Activated CD4-positive, alpha-beta T cell treated with anti-CD3 and anti-CD28 coated beads, Interleukin-2, amount 50 U/mL, for 16 hours (primary cell): ENCODE measurements around the gene NRF1.

Experiments used
- DNase-seq: peaks from one replicate; pipeline ENCODE4 v3.0.0-alpha.2; 2020

NRF1 gene

GRCh38 chr7:129741743-129742213 lies 130.3 kb downstream of the NRF1 start:
- no peak for DNase-seq

- DNase-seq, result no peak
These were observed 130.7 kb downstream of the NRF1 start for GRCh38 chr7:129742256-129742655.

- no peak for DNase-seq
These were observed 135.5 kb downstream of the NRF1 start for GRCh38 chr7:129746857-129747529.

GRCh38 chr7:129748356-129749109 lies 137.0 kb downstream of the NRF1 start:
- DNase-seq, result no peak

GRCh38 chr7:129750091-129750490 lies 138.6 kb downstream of the NRF1 start:
- no peak for DNase-seq

- no peak for DNase-seq
These were observed 139.0 kb downstream of the NRF1 start for GRCh38 chr7:129750501-129750900.

- no peak for DNase-seq
These were observed 140.4 kb downstream of the NRF1 start for GRCh38 chr7:129751916-129752315.

GRCh38 chr7:129752760-129753159 lies 141.2 kb downstream of the NRF1 start:
- DNase-seq, result no peak

- DNase-seq, result no peak
These were observed 142.9 kb downstream of the NRF1 start for GRCh38 chr7:129754406-129754805.

- no peak for DNase-seq
These were observed 146.5 kb downstream of the NRF1 start for GRCh38 chr7:129757991-129758390.

- no peak for DNase-seq
These were observed 151.0 kb downstream of the NRF1 start for GRCh38 chr7:129762387-129762969.

- DNase-seq, result no peak
These were observed 152.9 kb downstream of the NRF1 start for GRCh38 chr7:129764247-129765084.

- no peak for DNase-seq
These were observed 153.8 kb downstream of the NRF1 start for GRCh38 chr7:129765352-129765751.

- DNase-seq, result no peak
These were observed 155.8 kb downstream of the NRF1 start for GRCh38 chr7:129767120-129768015.

GRCh38 chr7:129768614-129769399 lies 157.3 kb downstream of the NRF1 start:
- DNase-seq, result no peak

GRCh38 chr7:129769400-129769774 lies 157.9 kb downstream of the NRF1 start:
- no peak for DNase-seq

GRCh38 chr7:129769866-129770808 lies 158.6 kb downstream of the NRF1 start:
- no peak for DNase-seq

GRCh38 chr7:129771201-129771927 lies 159.8 kb downstream of the NRF1 start:
- no peak for DNase-seq

- no peak for DNase-seq
These were observed 160.5 kb downstream of the NRF1 start for GRCh38 chr7:129771928-129772479.
